Endometrium (tissue), 2 donors: Measurements from ENCODE around the gene SNIP1.
"Not testable (repeated sequence)": the region's sequence is repeated elsewhere in the genome, so short reads cannot be mapped to it uniquely, and the experiment has no call there.

Experiments used
- FAIRE-seq: peaks from 2 replicates; lab custom pipeline; 2012; peaks lifted over from hg19 to GRCh38; lab: Jason Lieb, UNC
- donor health status: control.
- donor health status: control.

Gene SNIP1

DNA sequence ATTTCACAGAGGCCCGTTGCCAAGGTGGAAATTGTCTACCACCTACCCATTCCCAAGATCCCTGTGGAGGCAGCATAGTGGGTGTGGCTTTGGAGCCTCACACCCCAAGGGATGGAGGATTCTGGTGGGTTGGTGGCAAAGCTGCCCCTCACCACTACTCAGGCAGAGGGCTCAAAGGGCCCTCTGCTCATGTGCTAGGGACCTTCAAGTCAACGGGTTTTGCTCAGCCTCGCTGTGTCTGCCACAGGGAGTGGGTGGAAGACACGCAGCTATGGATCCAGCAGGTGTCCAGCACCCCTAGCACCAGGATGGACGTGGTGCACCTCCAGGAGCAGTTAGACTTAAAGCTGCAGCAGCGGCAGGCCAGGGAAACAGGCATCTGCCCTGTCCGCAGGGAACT lies 5.0 kb upstream of the SNIP1 start:
- no peak for FAIRE-seq

DNA sequence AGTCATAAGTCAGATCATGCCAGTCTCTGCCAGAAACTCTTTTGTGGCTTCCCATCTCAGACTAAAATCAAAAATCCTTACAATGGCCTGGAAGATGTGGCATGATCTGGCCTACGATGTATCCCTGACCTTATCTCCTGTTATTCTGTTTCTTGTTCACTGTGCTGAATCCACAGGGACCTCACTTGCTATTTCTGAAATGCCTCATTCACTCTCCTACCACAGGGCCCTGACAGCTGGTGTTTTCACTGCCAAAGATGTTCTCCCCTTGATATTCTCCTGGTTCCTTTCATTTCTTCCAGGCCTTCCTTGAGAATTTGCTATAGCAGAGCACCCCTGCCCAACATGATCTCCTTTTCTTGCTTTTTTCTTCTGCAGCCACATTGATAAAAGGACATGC lies 4.3 kb upstream of the SNIP1 start:
- FAIRE-seq, result no peak

GRCh38 chr1:37557402-37557801 lies 3.3 kb upstream of the SNIP1 start:
- no peak for FAIRE-seq

DNA sequence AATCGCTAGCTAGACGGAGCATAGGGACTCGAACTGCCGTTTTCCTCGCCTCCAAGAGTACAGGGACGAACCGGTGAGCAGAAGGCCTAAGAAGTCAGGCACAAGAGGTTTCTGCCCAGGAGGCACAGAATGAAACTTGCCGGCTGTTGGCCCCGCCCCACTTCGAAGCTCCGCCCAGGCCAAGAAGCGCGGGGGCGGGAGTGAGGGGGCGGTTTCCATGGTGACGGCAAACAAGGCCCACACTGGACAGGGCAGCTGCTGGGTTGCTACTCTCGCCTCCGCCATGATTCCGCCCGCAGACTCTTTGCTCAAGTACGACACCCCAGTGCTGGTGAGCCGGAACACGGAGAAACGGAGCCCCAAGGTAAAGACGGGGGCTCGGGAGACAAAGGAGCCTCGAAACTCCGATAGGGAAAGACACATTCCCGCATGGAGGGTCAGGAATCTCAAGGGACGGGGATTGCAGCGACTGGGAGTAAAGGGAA lies 2.7 kb upstream of the SNIP1 start, which contains the start of gene DNALI1:
Gene DNALI1 (plus strand): TSS at position 229 of the 485 bp plus-strand sequence. CDS start 55 bp downstream, at position 284.
- FAIRE-seq, result no peak

DNA sequence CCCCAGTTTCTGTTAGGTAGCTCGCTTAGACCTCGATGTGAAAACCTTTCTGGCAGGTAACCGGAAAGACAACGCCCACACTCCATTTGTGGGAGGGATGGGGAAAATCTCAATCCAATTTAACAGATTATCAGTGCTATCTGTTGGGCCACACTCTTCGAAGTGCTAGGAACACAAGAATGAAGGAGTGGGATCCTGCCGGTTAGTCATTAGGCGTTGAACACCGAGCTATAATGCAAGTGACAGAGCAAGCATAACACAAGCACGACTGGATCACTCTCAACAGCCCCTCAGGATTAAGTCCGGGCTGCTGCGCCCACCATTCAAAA lies 531 bp downstream of the SNIP1 start:
- FAIRE-seq, result no peak

DNA sequence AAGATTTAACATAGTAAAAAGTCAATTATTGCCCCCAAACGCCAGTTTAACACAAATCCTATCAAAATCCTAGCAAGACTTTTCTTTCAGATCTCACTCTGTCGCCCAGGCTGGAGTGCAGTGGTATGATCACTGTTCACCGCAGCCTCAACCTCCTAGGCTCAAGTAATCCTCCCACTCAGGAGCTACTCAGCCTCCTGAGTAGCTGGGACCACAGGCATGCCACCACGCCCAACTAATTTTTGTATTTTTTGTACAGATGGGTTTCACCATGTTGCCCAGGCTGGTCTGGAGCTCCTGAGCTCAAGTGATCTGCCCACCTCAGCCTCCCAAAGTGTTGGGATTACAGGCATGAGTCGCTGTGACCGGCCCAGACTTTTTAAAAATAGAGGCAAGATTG lies 4.8 kb downstream of the SNIP1 start:
- no peak for FAIRE-seq

- FAIRE-seq, result no peak
Measured at GRCh38 chr1:37545019-37545418, 9.1 kb downstream of the SNIP1 start.

DNA sequence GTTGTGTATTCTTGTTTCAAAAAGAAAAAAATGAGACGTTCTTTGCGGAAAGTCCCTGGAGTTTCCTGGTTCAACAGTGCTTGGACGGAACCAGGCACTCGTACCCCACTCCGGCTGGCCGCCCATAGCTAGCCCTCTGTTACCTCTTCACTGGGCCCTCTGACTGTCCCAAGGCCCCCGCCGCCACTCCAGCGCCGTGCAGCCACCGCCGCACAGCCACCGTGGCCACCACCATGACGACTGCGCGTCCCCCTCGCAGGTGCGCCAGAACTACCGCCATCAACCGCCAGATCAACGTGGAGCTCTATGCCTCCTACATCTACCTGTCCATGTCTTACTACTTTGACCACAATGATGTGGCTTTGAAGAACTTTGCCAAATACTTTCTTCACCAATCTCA lies 9.6 kb downstream of the SNIP1 start:
- FAIRE-seq, result no peak

- FAIRE-seq, result no peak
Measured at GRCh38 chr1:37540036-37540785, 13.9 kb downstream of the SNIP1 start.

GRCh38 chr1:37539154-37539553 lies 14.9 kb downstream of the SNIP1 start:
- not testable (repeated sequence) for FAIRE-seq

DNA sequence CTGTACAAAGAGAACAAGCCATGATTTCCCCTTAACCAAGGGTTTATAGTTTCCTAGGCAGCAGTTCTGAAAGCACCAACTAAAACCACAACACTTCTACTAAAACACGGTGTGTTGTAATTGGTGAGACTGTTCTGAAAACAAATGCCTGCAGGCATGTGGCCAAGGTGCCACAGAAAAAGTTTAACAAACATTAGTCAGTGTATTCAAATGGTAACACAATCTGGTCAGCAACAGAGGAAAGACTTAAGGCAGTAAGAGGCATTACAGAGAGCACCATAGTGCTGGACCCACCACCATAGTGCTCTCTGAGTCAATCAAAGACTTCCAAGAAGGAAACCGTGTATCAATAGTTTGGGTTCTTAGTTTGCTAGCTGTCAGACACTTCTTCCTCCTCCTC lies 16.7 kb downstream of the SNIP1 start:
- no peak for FAIRE-seq

- FAIRE-seq, result no peak
Measured at GRCh38 chr1:37533317-37534093, 20.6 kb downstream of the SNIP1 start.

GRCh38 chr1:37532418-37533156 lies 21.5 kb downstream of the SNIP1 start:
- not testable (repeated sequence) for FAIRE-seq

- FAIRE-seq, result not testable (repeated sequence)
Measured at GRCh38 chr1:37529888-37530287, 24.2 kb downstream of the SNIP1 start.

- FAIRE-seq, result no peak
Measured at GRCh38 chr1:37519613-37520012, 34.5 kb downstream of the SNIP1 start.

- not testable (repeated sequence) for FAIRE-seq
Measured at GRCh38 chr1:37518929-37519328, 35.2 kb downstream of the SNIP1 start.

DNA sequence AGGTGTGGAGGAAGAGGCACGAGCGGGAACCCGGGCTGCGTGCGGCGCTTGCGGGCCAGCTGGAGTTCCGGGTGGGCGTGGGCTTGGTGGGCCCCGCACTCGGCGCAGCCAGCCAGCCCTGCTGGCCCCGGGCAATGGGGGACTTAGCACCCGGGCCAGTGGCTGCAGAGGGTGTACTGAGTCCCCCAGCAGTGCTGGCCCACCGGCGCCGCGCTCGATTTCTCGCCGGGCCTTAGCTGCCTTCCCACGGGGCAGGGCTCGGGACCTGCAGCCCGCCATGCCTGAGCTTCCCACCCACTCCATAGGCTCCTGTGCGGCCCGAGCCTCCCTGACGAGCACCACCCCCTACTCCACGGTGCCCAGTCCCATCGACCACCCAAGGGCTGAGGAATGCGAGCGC lies 35.9 kb downstream of the SNIP1 start:
- not testable (repeated sequence) for FAIRE-seq

DNA sequence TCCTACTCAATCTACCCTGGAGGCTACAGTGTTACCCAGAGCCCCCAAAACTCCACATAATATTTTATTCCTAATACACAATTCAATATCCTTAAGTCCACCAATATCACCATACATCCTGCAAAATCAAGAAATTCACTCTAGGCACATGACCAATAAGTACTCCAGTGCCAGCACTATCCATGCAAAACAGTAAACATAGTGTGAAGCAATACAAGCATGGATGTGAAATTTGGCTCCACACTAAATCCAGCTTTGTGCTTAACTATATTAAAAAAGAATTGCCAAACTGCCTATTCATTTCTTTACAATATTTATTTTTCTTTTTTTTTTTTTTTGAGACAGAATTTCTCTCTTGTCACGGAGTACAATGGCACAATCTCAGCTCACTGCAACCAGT lies 36.5 kb downstream of the SNIP1 start:
- no peak for FAIRE-seq

GRCh38 chr1:37515185-37516034 lies 38.7 kb downstream of the SNIP1 start:
- FAIRE-seq, result no peak

DNA sequence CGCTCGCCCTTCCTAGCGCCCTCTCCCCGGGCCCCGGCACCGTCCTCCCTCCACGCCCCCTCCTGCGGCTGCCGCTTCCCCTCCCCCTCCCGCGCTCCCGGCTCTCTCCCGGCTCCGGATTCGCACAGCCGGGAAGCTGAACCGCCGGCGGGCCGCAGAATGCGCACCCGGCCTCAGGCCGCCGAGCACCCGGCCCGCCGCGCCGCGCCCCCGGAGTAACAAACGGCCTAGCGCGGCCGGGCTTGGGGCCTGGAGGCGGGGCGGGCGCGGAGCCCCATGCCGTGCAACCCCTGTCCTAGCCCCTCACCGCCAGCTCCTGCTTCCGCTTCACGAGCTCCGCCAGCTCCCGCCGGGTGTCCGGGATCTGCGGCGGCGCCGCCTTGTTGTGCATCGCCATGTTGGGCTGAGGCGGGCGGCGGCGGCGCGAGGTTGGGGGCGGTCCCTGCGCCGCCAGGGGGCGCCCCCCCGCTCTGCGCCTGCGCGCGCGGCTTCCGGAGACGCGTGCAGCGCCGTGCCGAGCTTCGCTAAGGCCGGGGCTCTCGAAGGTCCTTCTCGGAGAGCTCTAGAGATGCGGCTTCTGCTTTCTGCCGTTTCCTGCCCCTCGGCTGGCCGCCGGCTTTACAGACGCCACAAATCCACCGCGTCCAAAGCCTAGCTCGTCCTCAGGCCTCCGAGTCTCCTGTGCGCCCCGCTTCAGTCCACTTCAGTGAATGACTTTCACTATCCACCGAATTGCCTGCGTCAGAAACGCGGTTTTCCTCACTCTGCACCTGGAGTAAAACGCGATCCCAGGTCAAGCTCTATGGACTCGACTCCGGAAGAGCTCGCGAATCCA lies 39.5 kb downstream of the SNIP1 start, which contains the start of gene MEAF6:
Gene MEAF6 (minus strand): TSS at position 417 of the 835 bp plus-strand sequence. CDS start 20 bp downstream, at position 397.
- FAIRE-seq, result no peak
